H9 (cell line): Measurements from ENCODE around the gene POU1F1. TPM values are rescaled to one million over a fixed set of nuclear protein-coding genes. Genes with fewer than 3 reads are reported as not detected.
A peak's percentile ranks its signal among the peaks of the same experiment; 100 is the strongest.

Experiments
- DNase-seq: peaks from one replicate; pipeline ENCODE4 v3.0.0-alpha.2; 2017
- H2AFZ ChIP-seq: one replicate; pipeline ENCODE4 v1.6.1; 2013; ENCODE audit warnings: mild to moderate bottlenecking, low read length, control low read depth, moderate library complexity
- H2AK5ac ChIP-seq: 2 replicates; pipeline ENCODE4 v1.6.1; 2013; ENCODE audit warnings: low read length, control low read depth, mixed read lengths; ENCODE audit not compliant: insufficient read length
- H2BK120ac ChIP-seq: one replicate; pipeline ENCODE4 v1.6.1; 2013; ENCODE audit warnings: low read depth, mild to moderate bottlenecking, low read length, control low read depth, inconsistent platforms; ENCODE audit not compliant: poor library complexity, severe bottlenecking
- H2BK12ac ChIP-seq: 2 replicates; pipeline ENCODE4 v1.6.1; 2013; ENCODE audit warnings: low read length, control low read depth, mixed read lengths, low read depth; ENCODE audit not compliant: insufficient read length
- H2BK15ac ChIP-seq: 2 replicates; pipeline ENCODE4 v1.6.1; 2013; ENCODE audit warnings: low read depth, low read length, control low read depth
- H2BK20ac ChIP-seq: one replicate; pipeline ENCODE4 v1.6.1; 2013; ENCODE audit warnings: low read depth, mild to moderate bottlenecking, low read length, control low read depth, inconsistent platforms; ENCODE audit not compliant: poor library complexity, severe bottlenecking
- H2BK5ac ChIP-seq: 2 replicates; pipeline ENCODE4 v1.6.1; 2013; ENCODE audit warnings: low read length, control low read depth, mixed read lengths; ENCODE audit not compliant: insufficient read length
- H3K14ac ChIP-seq: 2 replicates; pipeline ENCODE4 v1.6.1; 2013; ENCODE audit warnings: low read length, control low read depth; ENCODE audit not compliant: insufficient read depth
- H3K18ac ChIP-seq: 2 replicates; pipeline ENCODE4 v1.6.1; 2013; ENCODE audit warnings: low read depth, mild to moderate bottlenecking, mixed read lengths, low read length, control low read depth; ENCODE audit not compliant: insufficient read length
- H3K23ac ChIP-seq: 2 replicates; pipeline ENCODE4 v1.6.1; 2013; ENCODE audit warnings: low read length, control low read depth, mixed read lengths, low read depth; ENCODE audit not compliant: insufficient read length
- H3K23me2 ChIP-seq: 2 replicates; pipeline ENCODE4 v1.6.1; 2013; ENCODE audit warnings: low read depth, mild to moderate bottlenecking, mixed read lengths, low read length, control low read depth; ENCODE audit not compliant: insufficient read length, poor library complexity, severe bottlenecking
- H3K27ac ChIP-seq: 2 replicates; pipeline ENCODE4 v1.5.1; 2013; ENCODE audit warnings: low read length, control low read depth, mixed read lengths, low read depth; ENCODE audit not compliant: insufficient read length
- H3K27me3 ChIP-seq: 2 replicates; pipeline ENCODE4 v1.6.1; 2013; ENCODE audit warnings: low read length, control low read depth, inconsistent platforms; ENCODE audit not compliant: insufficient read depth
- H3K4ac ChIP-seq: 2 replicates; pipeline ENCODE4 v1.6.1; 2013; ENCODE audit warnings: low read depth, mild to moderate bottlenecking, control low read depth, inconsistent platforms, low read length, moderate library complexity
- H3K4me1 ChIP-seq: 2 replicates; pipeline ENCODE4 v1.6.1; 2013; ENCODE audit warnings: low read length, control low read depth, inconsistent platforms; ENCODE audit not compliant: insufficient read depth
- H3K4me2 ChIP-seq: 2 replicates; pipeline ENCODE4 v1.6.1; 2013; ENCODE audit warnings: low read length, control low read depth, mixed read lengths; ENCODE audit not compliant: insufficient read length, insufficient read depth
- H3K56ac ChIP-seq: 2 replicates; pipeline ENCODE4 v1.6.1; 2013; ENCODE audit warnings: low read depth, mild to moderate bottlenecking, mixed read lengths, low read length, control low read depth; ENCODE audit not compliant: insufficient read length
- H3K79me1 ChIP-seq: 2 replicates; pipeline ENCODE4 v1.6.1; 2013; ENCODE audit warnings: low read depth, mild to moderate bottlenecking, moderate library complexity, low read length, control low read depth, inconsistent platforms; ENCODE audit not compliant: insufficient read depth, poor library complexity, severe bottlenecking
- H3K79me2 ChIP-seq: 2 replicates; pipeline ENCODE4 v1.6.1; 2013; ENCODE audit warnings: low read length, control low read depth, inconsistent platforms; ENCODE audit not compliant: insufficient read depth
- H3K9ac ChIP-seq: 2 replicates; pipeline ENCODE4 v1.6.1; 2013; ENCODE audit warnings: low read length, control low read depth, mixed read lengths; ENCODE audit not compliant: insufficient read length; ENCODE audit errors: extremely low read depth
- H3K9me3 ChIP-seq: one replicate; pipeline ENCODE4 v1.6.1; 2013; ENCODE audit warnings: low read depth, low read length, inconsistent platforms; ENCODE audit not compliant: control insufficient read depth
- H3T11ph ChIP-seq: one replicate; pipeline ENCODE4 v1.6.1; 2013; ENCODE audit warnings: mild to moderate bottlenecking, low read length, control low read depth, inconsistent platforms
- H4K20me1 ChIP-seq: one replicate; pipeline ENCODE4 v1.6.1; 2013; ENCODE audit not compliant: control insufficient read depth, insufficient read length, insufficient read depth
- H4K5ac ChIP-seq: 2 replicates; pipeline ENCODE4 v1.6.1; 2013; ENCODE audit warnings: low read depth, mild to moderate bottlenecking, mixed read lengths, low read length, control low read depth; ENCODE audit not compliant: insufficient read length
- H4K8ac ChIP-seq: replicated peaks from 2 replicates; pipeline ENCODE4 v1.6.1; 2013; ENCODE audit warnings: low read length, control low read depth, mixed read lengths, low read depth; ENCODE audit not compliant: insufficient read length
- H4K91ac ChIP-seq: 2 replicates; pipeline ENCODE4 v1.6.1; 2013; ENCODE audit warnings: low read depth, mild to moderate bottlenecking, moderate library complexity, mixed read lengths, low read length, control low read depth; ENCODE audit not compliant: insufficient read length
- H3K27ac Mint-ChIP-seq, 3 experiments: 2 replicates in 2 of 3; 3 replicates in 1 of 3; pipeline ENCODE4 v1.8.0; 2020 to 2021; ENCODE audit warnings: mixed read lengths in 3 of 3, mild to moderate bottlenecking in 1 of 3, moderate library complexity in 1 of 3
- H3K27me3 Mint-ChIP-seq: 2 replicates; pipeline ENCODE4 v1.8.0; 2021; ENCODE audit warnings: low read depth, mild to moderate bottlenecking, moderate library complexity, mixed read lengths
- H3K36me3 Mint-ChIP-seq, 3 experiments: 2 replicates in 2 of 3; 3 replicates in 1 of 3; pipeline ENCODE4 v1.8.0; 2020 to 2021; ENCODE audit warnings: low read depth in 3 of 3, mixed read lengths in 3 of 3; ENCODE audit not compliant: insufficient read depth in 1 of 3
- H3K4me1 Mint-ChIP-seq, 2 experiments: 2 replicates each; pipeline ENCODE4 v1.8.0; 2020; ENCODE audit warnings: mixed read lengths in 2 of 2
- H3K4me3 Mint-ChIP-seq, 2 experiments: 2 replicates in 1 of 2; 3 replicates in 1 of 2; pipeline ENCODE4 v1.8.0; 2020 to 2021; ENCODE audit warnings: mild to moderate bottlenecking in 2 of 2, mixed read lengths in 2 of 2, moderate library complexity in 1 of 2
- H3K9me3 Mint-ChIP-seq, 2 experiments: 2 replicates in 1 of 2; 3 replicates in 1 of 2; pipeline ENCODE4 v1.8.0; 2020; ENCODE audit warnings: mild to moderate bottlenecking in 2 of 2, mixed read lengths in 2 of 2, moderate library complexity in 1 of 2
- WGBS: extraction: QIAGEN DNeasy Blood & Tissue Kit; methylation state at CpG from one replicate; pipeline ENCODE4 v1.1.7; 2013; ENCODE audit warnings: missing lambda C conversion rate, low lambda C conversion rate, mixed read lengths; ENCODE audit not compliant: insufficient read length; ENCODE audit errors: extremely low coverage; 5-methylcytosine and 5-hydroxymethylcytosine counted together
- total RNA-seq: library from RNA; stranded (reverse); gene quantifications from 2 replicates; pipeline ENCODE4 v1.2.1, GENCODE V29; 2021
- TF ChIP-seq, protein P1 (sequence below): fragments of 200-600 bp; sonication (generic); conservative IDR thresholded peaks from 3 replicates; pipeline ENCODE4 v1.8.0; 2021; ENCODE audit warnings: antibody characterized with exemption, mild to moderate bottlenecking

POU1F1 gene
- total RNA-seq, 1 experiment from 2014 or later: not detected

DNA sequence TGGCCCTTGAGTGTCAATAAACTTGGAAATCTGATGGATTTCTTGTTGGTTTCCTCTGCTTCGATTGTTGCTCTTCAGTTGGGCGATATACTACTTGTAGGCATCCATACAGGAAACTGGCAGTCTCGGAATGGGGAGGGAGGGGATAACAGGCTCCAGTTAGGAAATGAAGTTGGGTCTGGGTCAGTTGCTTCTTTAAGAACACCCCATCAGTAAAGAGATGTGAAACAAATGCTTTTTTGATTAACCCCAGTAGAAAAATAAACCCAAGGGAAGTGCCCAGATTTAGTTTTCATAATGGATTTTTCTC lies 48.6 kb downstream of the POU1F1 start:
- Mint-ChIP-seq H3K36me3 (no peaks in the 10 kb centered on the region; a peak in 4 of 7 replicates), H3K27me3 (peaks cover 6% of the 10 kb centered on the region), H3K4me1 (peaks cover 25 to 30% of the 10 kb centered on the region in 2 experiments), H3K27ac (peak overlapping the region; percentile 97 to 99 (median 99)), H3K9me3 (no peaks in the 10 kb centered on the region; a peak in 2 of 5 replicates), H3K4me3 (peak overlapping the region; percentile 97 to 98)
- Histone ChIP-seq H3K27me3 (no peaks in the 10 kb centered on the region), H3K4ac (no peak overlapping the region), H2BK12ac (no peak overlapping the region), H3K18ac (peak overlapping the region; percentile 1), H3K27ac (peak overlapping the region; percentile 24), H3K4me1 (no peaks in the 10 kb centered on the region), H2AK5ac (no peak overlapping the region), H2BK5ac (no peak overlapping the region), H2BK15ac (no peak overlapping the region), H3T11ph (no peak overlapping the region), H2BK20ac (no peak overlapping the region), H3K23ac (no peak overlapping the region), H2BK120ac (no peak overlapping the region), H3K4me2 (peak overlapping the region; percentile 37), H3K79me1 (no peaks in the 10 kb centered on the region), H3K56ac (no peak overlapping the region), H2AFZ (peak overlapping the region; percentile 4), H4K91ac (no peak overlapping the region), H4K8ac (no peak overlapping the region), H4K20me1 (no peaks in the 10 kb centered on the region), H3K9ac (peak overlapping the region; percentile 82), H3K14ac (no peak overlapping the region), H3K9me3 (no peaks in the 10 kb centered on the region), H3K79me2 (peaks cover 16% of the 10 kb centered on the region), H4K5ac (no peak overlapping the region), H3K23me2 (no peaks in the 10 kb centered on the region)
- DNase-seq: no peak
- WGBS: no CpG with 5 or more reads among the region's 3 CpGs
- TF ChIP-seq, protein P1, sequence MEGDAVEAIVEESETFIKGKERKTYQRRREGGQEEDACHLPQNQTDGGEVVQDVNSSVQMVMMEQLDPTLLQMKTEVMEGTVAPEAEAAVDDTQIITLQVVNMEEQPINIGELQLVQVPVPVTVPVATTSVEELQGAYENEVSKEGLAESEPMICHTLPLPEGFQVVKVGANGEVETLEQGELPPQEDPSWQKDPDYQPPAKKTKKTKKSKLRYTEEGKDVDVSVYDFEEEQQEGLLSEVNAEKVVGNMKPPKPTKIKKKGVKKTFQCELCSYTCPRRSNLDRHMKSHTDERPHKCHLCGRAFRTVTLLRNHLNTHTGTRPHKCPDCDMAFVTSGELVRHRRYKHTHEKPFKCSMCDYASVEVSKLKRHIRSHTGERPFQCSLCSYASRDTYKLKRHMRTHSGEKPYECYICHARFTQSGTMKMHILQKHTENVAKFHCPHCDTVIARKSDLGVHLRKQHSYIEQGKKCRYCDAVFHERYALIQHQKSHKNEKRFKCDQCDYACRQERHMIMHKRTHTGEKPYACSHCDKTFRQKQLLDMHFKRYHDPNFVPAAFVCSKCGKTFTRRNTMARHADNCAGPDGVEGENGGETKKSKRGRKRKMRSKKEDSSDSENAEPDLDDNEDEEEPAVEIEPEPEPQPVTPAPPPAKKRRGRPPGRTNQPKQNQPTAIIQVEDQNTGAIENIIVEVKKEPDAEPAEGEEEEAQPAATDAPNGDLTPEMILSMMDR: no peak
